Psoas muscle (tissue), 8 donors: ENCODE measurements around the gene KLHL35. TPM values are rescaled to one million over a fixed set of nuclear protein-coding genes. Genes with fewer than 3 reads are reported as not detected.

Source experiments
- ATAC-seq, 4 donors: fragments of 200-7000 bp; cut with Tn5 transposase; one replicate each; pipeline ENCODE4 v1.9.1; 2020; ENCODE audit warnings: moderate library complexity in 3 of 4, mild to moderate bottlenecking in 2 of 4
- DNase-seq, 2 donors: peaks; one replicate each; pipeline ENCODE4 v3.0.0-alpha.2; 2020
- H3K27ac ChIP-seq: fragments of 200-600 bp; one replicate; pipeline ENCODE4 v1.8.0; 2022
- H3K27me3 ChIP-seq, 3 donors: fragments of 200-600 bp in 1 of 3; one replicate each; pipeline versions ENCODE4 v1.6.1 to v1.8.0; 2013 to 2022; ENCODE audit warnings: low read length in 2 of 3, mild to moderate bottlenecking in 2 of 3, moderate library complexity in 1 of 3; ENCODE audit not compliant: insufficient read depth in 3 of 3
- H3K36me3 ChIP-seq, 2 donors: fragments of 200-600 bp in 1 of 2; one replicate each; pipeline versions ENCODE4 v1.6.1 to v1.8.0; 2013 to 2022; ENCODE audit warnings: low read depth in 1 of 2, mild to moderate bottlenecking in 1 of 2, moderate library complexity in 1 of 2; ENCODE audit not compliant: insufficient read depth in 1 of 2
- H3K4me1 ChIP-seq: fragments of 200-600 bp; one replicate; pipeline ENCODE4 v1.8.0; 2022
- H3K4me3 ChIP-seq: fragments of 200-600 bp; one replicate; pipeline ENCODE4 v1.8.0; 2022; ENCODE audit warnings: mild to moderate bottlenecking
- H3K9me3 ChIP-seq: fragments of 200-600 bp; one replicate; pipeline ENCODE4 v1.8.0; 2022
- CTCF ChIP-seq: fragments of 200-600 bp; IDR thresholded peaks from one replicate; pipeline ENCODE4 v1.8.0; 2022; ENCODE audit warnings: antibody characterized with exemption
- WGBS, 3 donors: extraction: QIAGEN DNeasy Blood & Tissue Kit; methylation state at CpG; one replicate each; pipeline versions ENCODE4 v1.1.6 to v1.1.7; 2013; 5-methylcytosine and 5-hydroxymethylcytosine counted together
- intact Hi-C, 2 donors: fragments of 100-400 bp; cut with DNase I; formaldehyde crosslinking; loops; one replicate each; pipeline versions ENCODE4 v1.11.0 to v1.14.2; 2022
- polyA plus RNA-seq, 3 donors: library from polyadenylated mRNA; stranded (reverse); fragments of 200-250 nt; gene quantifications; one replicate each; pipeline ENCODE4 v1.2.3, GENCODE V29; 2013
- total RNA-seq, 4 donors: library from RNA; stranded (reverse); fragmentation: NEBNext Ultra II Directional in 2 of 4; extraction: Animal tissue kit (Norgen Biotek cat#: 25700) in 2 of 4; gene quantifications; one replicate each; pipeline versions ENCODE4 v1.2.1 to v1.2.4, GENCODE V29; 2021 to 2023
- donor health status: healthy with polysubstance abuse.
- donor health status: DM: no; HTN: no; CAD: no; lungs with moderate emphysema.
- donor health status: Bipolar disorder and iron deficiency.
- donor health status: healthy.
- donor health status: DM: yes; HTN: yes; CAD: no.
- donor health status: DM: no; HTN: no; CAD: no.
- donor health status: DM: no; HTN: no; CAD: no.
- donor health status: DM: yes; HTN: yes; CAD: no.

KLHL35 gene
- total and polyA plus RNA-seq, 7 donors: 0.34 to 4.1 (median 0.56) TPM

GRCh38 chr11:75463106-75463774, 30.2 kb upstream of the KLHL35 start:
- 67 to 68% (median 67%) methylated on average over 11 of the region's 11 CpGs for WGBS, 3 donors
- ATAC-seq (no peak), DNase-seq (no peak)
- Histone ChIP-seq H3K36me3 (no peaks in the 10 kb centered on the region), H3K27me3 (no peaks in the 10 kb centered on the region), H3K27ac (no peak overlapping the region), H3K4me3 (no peak overlapping the region), H3K4me1 (no peaks in the 10 kb centered on the region), H3K9me3 (no peaks in the 10 kb centered on the region)
- intact Hi-C loops: no loop called here
- no peak for TF ChIP-seq CTCF

- no peaks in the 10 kb centered on the region for H3K9me3 ChIP-seq
- intact Hi-C loops: no loop called here
- H3K4me3 ChIP-seq: no peak overlapping the region
- H3K27ac ChIP-seq: no peak overlapping the region
- ATAC-seq (no peak), DNase-seq (no peak)
- WGBS, 3 donors: 83 to 86% (median 85%) methylated on average over 5 of the region's 5 CpGs
- no peaks in the 10 kb centered on the region for H3K36me3 ChIP-seq
- H3K27me3 ChIP-seq: no peaks in the 10 kb centered on the region
- H3K4me1 ChIP-seq: no peaks in the 10 kb centered on the region
- no peak for TF ChIP-seq CTCF
These were observed 29.2 kb upstream of the KLHL35 start for GRCh38 chr11:75462117-75462653.

GRCh38 chr11:75461151-75461550, 28.1 kb upstream of the KLHL35 start:
- no peak for TF ChIP-seq CTCF
- intact Hi-C loops: no loop called here
- Histone ChIP-seq H3K27ac (no peak overlapping the region), H3K4me1 (no peaks in the 10 kb centered on the region), H3K9me3 (no peaks in the 10 kb centered on the region), H3K4me3 (no peak overlapping the region), H3K27me3 (no peaks in the 10 kb centered on the region), H3K36me3 (no peaks in the 10 kb centered on the region)
- WGBS, 3 donors: 39 to 71% (median 41%) methylated on average over 6 of the region's 6 CpGs
- DNase-seq (peak in 1 of 2 donors; percentile 47), ATAC-seq (peak in 1 of 4 donors; percentile 21)

- Histone ChIP-seq H3K4me1 (no peaks in the 10 kb centered on the region), H3K36me3 (no peaks in the 10 kb centered on the region), H3K27me3 (no peaks in the 10 kb centered on the region), H3K4me3 (no peak overlapping the region), H3K9me3 (no peaks in the 10 kb centered on the region), H3K27ac (no peak overlapping the region)
- TF ChIP-seq CTCF: no peak
- intact Hi-C loops: no loop called here
- WGBS, 3 donors: 83 to 90% (median 86%) methylated on average over 14 of the region's 14 CpGs
- DNase-seq: no peak
- ATAC-seq: no peak
These were observed 23.7 kb upstream of the KLHL35 start for GRCh38 chr11:75456596-75457183.
